Astrocyte (in vitro differentiated cells and primary cell): ENCODE results near the gene C3orf22. TPM values are rescaled to one million over a fixed set of nuclear protein-coding genes. Genes with fewer than 3 reads are reported as not detected.

ENCODE experiments used
- DNase-seq: peaks from one replicate; pipeline ENCODE4 v3.0.0-alpha.2; 2010; ENCODE audit warnings: low read depth
- FAIRE-seq: peaks from 2 replicates; lab custom pipeline; 2011; peaks lifted over from hg19 to GRCh38; lab: Jason Lieb, UNC
- H2AFZ ChIP-seq: 2 replicates; pipeline ENCODE4 v1.6.0; 2012; ENCODE audit warnings: low read depth, low read length, inconsistent platforms
- H3K27ac ChIP-seq: 2 replicates; pipeline ENCODE4 v1.5.1; 2011; ENCODE audit warnings: low read depth, low read length, inconsistent platforms
- H3K27me3 ChIP-seq: 2 replicates; pipeline ENCODE4 v1.6.0; 2011; ENCODE audit warnings: low read length, inconsistent platforms; ENCODE audit not compliant: insufficient read depth
- H3K36me3 ChIP-seq: 2 replicates; pipeline ENCODE4 v1.5.1; 2011; ENCODE audit warnings: low read length, inconsistent platforms; ENCODE audit not compliant: insufficient read depth
- H3K4me1 ChIP-seq: 2 replicates; pipeline ENCODE4 v1.5.1; 2011; ENCODE audit warnings: low read length, inconsistent platforms; ENCODE audit not compliant: insufficient read depth
- H3K4me2 ChIP-seq: 2 replicates; pipeline ENCODE4 v1.6.0; 2012; ENCODE audit warnings: low read length, inconsistent platforms
- H3K4me3 ChIP-seq: 2 replicates; pipeline ENCODE4 v1.5.1; 2011; ENCODE audit warnings: low read depth, mild to moderate bottlenecking, low read length, inconsistent platforms; ENCODE audit not compliant: insufficient read depth
- H3K79me2 ChIP-seq: 2 replicates; pipeline ENCODE4 v1.6.0; 2012; ENCODE audit warnings: mild to moderate bottlenecking, low read length, inconsistent platforms; ENCODE audit not compliant: insufficient read depth
- H3K9ac ChIP-seq: 2 replicates; pipeline ENCODE4 v1.6.0; 2012; ENCODE audit warnings: mild to moderate bottlenecking, low read length, inconsistent platforms
- H3K9me3 ChIP-seq: 2 replicates; pipeline ENCODE4 v1.5.1; 2012; ENCODE audit warnings: low read depth, mild to moderate bottlenecking, low read length, inconsistent platforms; ENCODE audit not compliant: insufficient read depth
- H4K20me1 ChIP-seq: 2 replicates; pipeline ENCODE4 v1.6.0; 2012; ENCODE audit warnings: low read length, inconsistent platforms; ENCODE audit not compliant: insufficient read depth
- H3K27ac Mint-ChIP-seq: one replicate; pipeline ENCODE4 v1.8.0; 2021; ENCODE audit warnings: mild to moderate bottlenecking, mixed read lengths; ENCODE audit not compliant: unreplicated experiment
- H3K27me3 Mint-ChIP-seq: one replicate; pipeline ENCODE4 v1.8.0; 2021; ENCODE audit warnings: low read depth, mixed read lengths; ENCODE audit not compliant: unreplicated experiment
- H3K36me3 Mint-ChIP-seq: one replicate; pipeline ENCODE4 v1.8.0; 2021; ENCODE audit warnings: low read depth, mixed read lengths; ENCODE audit not compliant: unreplicated experiment
- H3K4me1 Mint-ChIP-seq: one replicate; pipeline ENCODE4 v1.8.0; 2021; ENCODE audit warnings: low read depth, mixed read lengths; ENCODE audit not compliant: unreplicated experiment
- H3K4me3 Mint-ChIP-seq: one replicate; pipeline ENCODE4 v1.8.0; 2021; ENCODE audit warnings: mild to moderate bottlenecking, moderate library complexity, mixed read lengths; ENCODE audit not compliant: unreplicated experiment
- H3K9me3 Mint-ChIP-seq: one replicate; pipeline ENCODE4 v1.8.0; 2021; ENCODE audit warnings: mild to moderate bottlenecking, mixed read lengths; ENCODE audit not compliant: unreplicated experiment
- EZH2 ChIP-seq: IDR thresholded peaks from 2 replicates; pipeline ENCODE4 v1.6.1; 2012; ENCODE audit warnings: mild to moderate bottlenecking, low read length, inconsistent platforms; ENCODE audit not compliant: insufficient read depth
- total RNA-seq: library from RNA; stranded (reverse); gene quantifications from 2 replicates; pipeline ENCODE4 v1.2.1, GENCODE V29; 2021
- TF ChIP-seq, protein P1 (sequence below): IDR thresholded peaks from 2 replicates; pipeline ENCODE4 v1.5.1; 2011; ENCODE audit warnings: low read depth, mild to moderate bottlenecking, inconsistent platforms, low read length, moderate library complexity; ENCODE audit not compliant: insufficient read depth

C3orf22 gene
- total RNA-seq, 1 donor from 2014 or later, result not detected

GRCh38 chr3:126533506-126533905 is 25.2 kb downstream of the C3orf22 start:
- TF ChIP-seq, protein P1, sequence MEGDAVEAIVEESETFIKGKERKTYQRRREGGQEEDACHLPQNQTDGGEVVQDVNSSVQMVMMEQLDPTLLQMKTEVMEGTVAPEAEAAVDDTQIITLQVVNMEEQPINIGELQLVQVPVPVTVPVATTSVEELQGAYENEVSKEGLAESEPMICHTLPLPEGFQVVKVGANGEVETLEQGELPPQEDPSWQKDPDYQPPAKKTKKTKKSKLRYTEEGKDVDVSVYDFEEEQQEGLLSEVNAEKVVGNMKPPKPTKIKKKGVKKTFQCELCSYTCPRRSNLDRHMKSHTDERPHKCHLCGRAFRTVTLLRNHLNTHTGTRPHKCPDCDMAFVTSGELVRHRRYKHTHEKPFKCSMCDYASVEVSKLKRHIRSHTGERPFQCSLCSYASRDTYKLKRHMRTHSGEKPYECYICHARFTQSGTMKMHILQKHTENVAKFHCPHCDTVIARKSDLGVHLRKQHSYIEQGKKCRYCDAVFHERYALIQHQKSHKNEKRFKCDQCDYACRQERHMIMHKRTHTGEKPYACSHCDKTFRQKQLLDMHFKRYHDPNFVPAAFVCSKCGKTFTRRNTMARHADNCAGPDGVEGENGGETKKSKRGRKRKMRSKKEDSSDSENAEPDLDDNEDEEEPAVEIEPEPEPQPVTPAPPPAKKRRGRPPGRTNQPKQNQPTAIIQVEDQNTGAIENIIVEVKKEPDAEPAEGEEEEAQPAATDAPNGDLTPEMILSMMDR, result no peak
- Mint-ChIP-seq H3K4me3 (no peak overlapping the region), H3K4me1 (no peaks in the 10 kb centered on the region), H3K27ac (no peak overlapping the region), H3K9me3 (peaks cover 2% of the 10 kb centered on the region), H3K36me3 (no peaks in the 10 kb centered on the region), H3K27me3 (peaks cover 68% of the 10 kb centered on the region)
- Histone ChIP-seq H3K79me2 (no peaks in the 10 kb centered on the region), H2AFZ (no peak overlapping the region), H3K9ac (no peak overlapping the region), H3K9me3 (no peaks in the 10 kb centered on the region), H3K36me3 (no peaks in the 10 kb centered on the region), H4K20me1 (no peaks in the 10 kb centered on the region), H3K4me1 (no peaks in the 10 kb centered on the region), H3K27me3 (peaks cover 44% of the 10 kb centered on the region), H3K4me2 (no peak overlapping the region), H3K4me3 (no peak overlapping the region), H3K27ac (no peak overlapping the region)
- FAIRE-seq (no peak), DNase-seq (no peak)

DNA sequence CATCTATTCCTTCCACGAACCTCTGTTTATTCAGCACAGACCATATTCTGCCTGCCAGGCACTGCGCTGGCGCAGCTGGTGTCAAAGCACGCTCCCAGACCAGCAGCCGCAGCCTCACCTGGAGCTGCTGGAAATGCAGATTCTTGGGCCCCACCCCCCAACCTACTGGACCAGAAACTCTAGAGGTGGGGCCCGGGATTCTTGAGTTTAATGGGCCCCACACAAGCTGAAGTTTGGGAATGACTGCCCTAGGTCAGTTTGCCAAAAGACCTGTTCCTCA is 27.7 kb downstream of the C3orf22 start:
- peaks cover 65% of the 10 kb centered on the region for H3K27me3 Mint-ChIP-seq
- TF ChIP-seq EZH2, result no peak
- TF ChIP-seq, protein P1, result no peak

GRCh38 chr3:126530171-126531050 is 28.3 kb downstream of the C3orf22 start:
- Histone ChIP-seq H3K9me3 (no peaks in the 10 kb centered on the region), H2AFZ (no peak overlapping the region), H3K9ac (no peak overlapping the region), H3K27ac (no peak overlapping the region), H3K27me3 (peaks cover 37% of the 10 kb centered on the region), H3K4me2 (no peak overlapping the region), H3K79me2 (no peaks in the 10 kb centered on the region), H3K36me3 (no peaks in the 10 kb centered on the region), H3K4me1 (no peaks in the 10 kb centered on the region), H3K4me3 (no peak overlapping the region), H4K20me1 (no peaks in the 10 kb centered on the region)
- H3K27me3 Mint-ChIP-seq, result peaks cover 65% of the 10 kb centered on the region
- no peak for TF ChIP-seq EZH2
- TF ChIP-seq, protein P1, result no peak
- FAIRE-seq (no peak), DNase-seq (no peak)
- H3K9me3 Mint-ChIP-seq, result peaks cover 2% of the 10 kb centered on the region
- H3K36me3 Mint-ChIP-seq, result no peaks in the 10 kb centered on the region
- no peak overlapping the region for H3K4me3 Mint-ChIP-seq
- H3K4me1 Mint-ChIP-seq, result no peaks in the 10 kb centered on the region
- H3K27ac Mint-ChIP-seq, result no peak overlapping the region

More for the DNA sequence above, 27.7 kb downstream of the C3orf22 start:
- no peak overlapping the region for H3K27ac ChIP-seq
- no peak overlapping the region for H3K9ac ChIP-seq
- Mint-ChIP-seq H3K4me1 (no peaks in the 10 kb centered on the region), H3K4me3 (no peak overlapping the region), H3K9me3 (peaks cover 2% of the 10 kb centered on the region), H3K36me3 (no peaks in the 10 kb centered on the region), H3K27ac (no peak overlapping the region)
- H3K4me3 ChIP-seq, result no peak overlapping the region
- H3K4me1 ChIP-seq, result no peaks in the 10 kb centered on the region
- no peaks in the 10 kb centered on the region for H4K20me1 ChIP-seq
- FAIRE-seq (no peak), DNase-seq (no peak)
- H3K36me3 ChIP-seq, result no peaks in the 10 kb centered on the region
- H3K27me3 ChIP-seq, result peaks cover 40% of the 10 kb centered on the region
- no peak overlapping the region for H2AFZ ChIP-seq
- no peaks in the 10 kb centered on the region for H3K79me2 ChIP-seq
- H3K4me2 ChIP-seq, result no peak overlapping the region
- no peaks in the 10 kb centered on the region for H3K9me3 ChIP-seq
